DND-41 (cell line): Measurements from ENCODE around the gene FBXL3.

Source experiments
- ATAC-seq: fragments of 200-7000 bp; cut with Tn5 transposase; 3 replicates; pipeline ENCODE4 v1.9.1; 2021; ENCODE audit warnings: low read depth; ENCODE audit not compliant: insufficient read depth
- DNase-seq: peaks from one replicate; pipeline ENCODE4 v3.0.0-alpha.2; 2020
- H2AFZ ChIP-seq: 2 replicates; pipeline ENCODE4 v1.6.0; 2012; ENCODE audit warnings: low read depth, low read length
- H3K27ac ChIP-seq: 2 replicates; pipeline ENCODE4 v1.5.1; 2012; ENCODE audit warnings: low read length, inconsistent platforms
- H3K27me3 ChIP-seq: fragments of 200-600 bp; sonication (generic); 2 replicates; pipeline ENCODE4 v1.6.0; 2012; ENCODE audit warnings: low read length, mild to moderate bottlenecking, inconsistent platforms; ENCODE audit not compliant: insufficient read depth, poor library complexity
- H3K36me3 ChIP-seq: 2 replicates; pipeline ENCODE4 v1.5.1; 2012; ENCODE audit warnings: low read length, inconsistent platforms; ENCODE audit not compliant: insufficient read depth
- H3K4me1 ChIP-seq: 2 replicates; pipeline ENCODE4 v1.5.1; 2012; ENCODE audit warnings: mild to moderate bottlenecking, low read length; ENCODE audit not compliant: insufficient read depth
- H3K4me2 ChIP-seq: 2 replicates; pipeline ENCODE4 v1.6.0; 2012; ENCODE audit warnings: mild to moderate bottlenecking, moderate library complexity, low read length, inconsistent platforms; ENCODE audit not compliant: insufficient read depth
- H3K4me3 ChIP-seq, 2 experiments: fragments of 200-600 bp in 1 of 2; shearing (Covaris generic) in 1 of 2; 2 replicates each; pipeline ENCODE4 v1.5.1; 2012 to 2016; ENCODE audit warnings: inconsistent platforms in 2 of 2, low read length in 2 of 2, mild to moderate bottlenecking in 2 of 2, low read depth in 1 of 2, moderate library complexity in 1 of 2
- H3K79me2 ChIP-seq: 2 replicates; pipeline ENCODE4 v1.6.0; 2012; ENCODE audit warnings: low read length, inconsistent platforms; ENCODE audit not compliant: insufficient read depth
- H3K9ac ChIP-seq: 2 replicates; pipeline ENCODE4 v1.6.0; 2012; ENCODE audit warnings: low read depth, mild to moderate bottlenecking, inconsistent platforms, low read length, moderate library complexity
- H3K9me3 ChIP-seq: 2 replicates; pipeline ENCODE4 v1.5.1; 2012; ENCODE audit warnings: low read length, moderate library complexity, mild to moderate bottlenecking, inconsistent platforms; ENCODE audit not compliant: insufficient read depth, severe bottlenecking
- H4K20me1 ChIP-seq: 2 replicates; pipeline ENCODE4 v1.6.0; 2012; ENCODE audit warnings: low read length; ENCODE audit not compliant: insufficient read depth
- EZH2 ChIP-seq: IDR thresholded peaks from 3 replicates; pipeline ENCODE4 v1.6.1; 2012; ENCODE audit warnings: borderline replicate concordance, low read depth, mild to moderate bottlenecking, moderate library complexity, low read length, inconsistent platforms; ENCODE audit not compliant: severe bottlenecking
- TF ChIP-seq, protein P1 (sequence below): IDR thresholded peaks from 2 replicates; pipeline ENCODE4 v1.5.1; 2012; ENCODE audit warnings: borderline replicate concordance, low read length, moderate library complexity, mild to moderate bottlenecking; ENCODE audit not compliant: poor library complexity, severe bottlenecking; ENCODE audit errors: extremely low read depth

The FBXL3 gene

DNA sequence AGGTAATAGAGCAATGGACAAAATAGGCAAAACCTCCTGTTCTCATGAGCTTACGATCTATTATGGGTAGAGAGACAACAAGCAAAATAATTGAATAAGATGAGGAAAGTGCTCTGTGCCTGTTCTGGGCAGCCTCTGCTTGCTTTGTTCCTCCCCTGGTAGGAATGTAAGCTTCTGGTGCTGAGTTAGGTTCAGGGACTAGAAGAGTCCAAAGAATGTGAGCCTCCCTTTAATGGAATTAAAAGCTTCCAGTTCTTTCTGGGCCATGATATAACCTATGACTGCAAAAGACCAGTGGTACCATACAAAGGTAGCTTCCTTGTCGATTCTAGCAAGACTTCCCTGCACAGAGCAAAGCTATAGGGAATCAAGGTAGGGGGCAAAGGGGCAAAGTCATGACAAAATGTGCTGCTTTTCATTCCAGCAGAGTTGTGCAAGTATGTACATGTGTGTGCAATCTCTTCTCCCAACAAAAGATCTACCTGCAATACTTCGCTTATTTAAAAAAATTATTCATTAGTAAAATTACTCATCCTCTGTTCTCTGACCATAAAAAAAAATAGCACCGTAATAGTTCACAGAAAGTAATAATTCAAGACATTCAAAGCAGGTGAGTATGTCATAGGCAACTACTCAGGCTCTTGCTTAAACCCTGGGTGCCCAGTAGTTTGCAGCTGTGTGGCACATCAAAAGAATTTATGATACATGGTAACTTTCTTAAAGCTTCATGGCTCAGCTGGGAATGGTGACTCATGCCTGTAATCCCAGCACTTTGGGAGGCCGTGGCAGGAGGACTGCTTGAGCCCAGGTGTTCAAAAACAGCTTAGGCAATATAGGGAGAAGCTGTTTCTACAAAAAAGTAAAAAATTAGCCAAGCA lies 57.2 kb downstream of the FBXL3 start:
- Histone ChIP-seq H4K20me1 (no peaks in the 10 kb centered on the region), H2AFZ (no peak overlapping the region), H3K27ac (no peak overlapping the region), H3K36me3 (no peaks in the 10 kb centered on the region), H3K4me2 (no peak overlapping the region), H3K79me2 (no peaks in the 10 kb centered on the region), H3K4me3 (no peak overlapping the region), H3K9me3 (no peaks in the 10 kb centered on the region), H3K9ac (no peak overlapping the region), H3K27me3 (peaks cover 4% of the 10 kb centered on the region), H3K4me1 (no peaks in the 10 kb centered on the region)
- no peak for DNase-seq
- no peak for TF ChIP-seq EZH2
- TF ChIP-seq, protein P1, sequence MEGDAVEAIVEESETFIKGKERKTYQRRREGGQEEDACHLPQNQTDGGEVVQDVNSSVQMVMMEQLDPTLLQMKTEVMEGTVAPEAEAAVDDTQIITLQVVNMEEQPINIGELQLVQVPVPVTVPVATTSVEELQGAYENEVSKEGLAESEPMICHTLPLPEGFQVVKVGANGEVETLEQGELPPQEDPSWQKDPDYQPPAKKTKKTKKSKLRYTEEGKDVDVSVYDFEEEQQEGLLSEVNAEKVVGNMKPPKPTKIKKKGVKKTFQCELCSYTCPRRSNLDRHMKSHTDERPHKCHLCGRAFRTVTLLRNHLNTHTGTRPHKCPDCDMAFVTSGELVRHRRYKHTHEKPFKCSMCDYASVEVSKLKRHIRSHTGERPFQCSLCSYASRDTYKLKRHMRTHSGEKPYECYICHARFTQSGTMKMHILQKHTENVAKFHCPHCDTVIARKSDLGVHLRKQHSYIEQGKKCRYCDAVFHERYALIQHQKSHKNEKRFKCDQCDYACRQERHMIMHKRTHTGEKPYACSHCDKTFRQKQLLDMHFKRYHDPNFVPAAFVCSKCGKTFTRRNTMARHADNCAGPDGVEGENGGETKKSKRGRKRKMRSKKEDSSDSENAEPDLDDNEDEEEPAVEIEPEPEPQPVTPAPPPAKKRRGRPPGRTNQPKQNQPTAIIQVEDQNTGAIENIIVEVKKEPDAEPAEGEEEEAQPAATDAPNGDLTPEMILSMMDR: no peak
- ATAC-seq: no peak

DNA sequence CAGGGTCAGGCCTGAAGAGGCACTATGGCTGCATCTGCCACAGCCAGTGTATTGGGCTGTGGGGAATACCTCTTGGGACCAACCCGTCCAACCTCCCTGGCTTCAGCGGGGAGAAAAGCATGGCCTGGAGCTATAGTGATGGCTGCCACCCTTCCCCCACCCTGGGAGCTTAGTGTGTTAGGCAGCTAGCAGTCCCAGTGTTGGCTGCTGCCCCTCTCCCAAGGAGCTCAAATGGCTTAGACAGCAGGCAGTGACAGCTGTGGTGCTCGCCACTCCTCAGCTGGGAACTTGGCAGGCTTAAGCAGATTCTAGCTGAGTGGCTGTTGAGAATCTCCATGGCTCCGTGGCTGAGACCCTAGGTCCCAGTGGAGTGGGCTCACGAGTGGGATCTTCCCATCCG lies 58.9 kb downstream of the FBXL3 start:
- ATAC-seq: no peak
- no peaks in the 10 kb centered on the region for H3K4me1 ChIP-seq
- no peaks in the 10 kb centered on the region for H4K20me1 ChIP-seq
- H3K4me2 ChIP-seq: no peak overlapping the region
- TF ChIP-seq, protein P1: no peak
- no peak for TF ChIP-seq EZH2
- no peaks in the 10 kb centered on the region for H3K79me2 ChIP-seq
- no peak overlapping the region for H3K4me3 ChIP-seq
- no peak overlapping the region for H3K27ac ChIP-seq
- peaks cover 4% of the 10 kb centered on the region for H3K27me3 ChIP-seq
- no peak overlapping the region for H3K9ac ChIP-seq
- no peak for DNase-seq
- H2AFZ ChIP-seq: no peak overlapping the region
- no peaks in the 10 kb centered on the region for H3K36me3 ChIP-seq
- no peaks in the 10 kb centered on the region for H3K9me3 ChIP-seq

DNA sequence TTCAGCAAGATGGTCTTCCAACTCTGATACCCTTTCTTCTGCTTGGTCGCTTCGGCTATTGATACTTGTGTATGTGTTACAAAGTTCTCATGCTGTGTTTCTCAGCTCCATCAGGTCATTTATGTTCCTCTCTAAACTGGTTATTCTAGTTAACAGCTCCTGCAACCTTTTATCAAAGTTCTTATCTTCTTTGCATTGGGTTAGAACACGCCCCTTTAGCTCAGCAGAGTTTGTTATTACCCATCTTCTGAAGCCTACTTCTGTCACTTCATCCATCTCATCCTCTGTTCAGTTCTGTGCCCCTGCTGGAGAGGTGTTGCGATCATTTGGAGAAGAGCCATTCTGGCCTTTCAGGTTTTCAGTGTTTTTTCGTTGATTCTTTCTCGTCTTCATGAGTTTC lies 59.9 kb downstream of the FBXL3 start:
- Histone ChIP-seq H3K4me2 (no peak overlapping the region), H3K27ac (no peak overlapping the region), H3K27me3 (peaks cover 4% of the 10 kb centered on the region), H3K4me1 (no peaks in the 10 kb centered on the region), H3K9ac (no peak overlapping the region), H3K36me3 (no peaks in the 10 kb centered on the region), H4K20me1 (no peaks in the 10 kb centered on the region), H3K9me3 (no peaks in the 10 kb centered on the region), H3K4me3 (no peak overlapping the region), H3K79me2 (no peaks in the 10 kb centered on the region), H2AFZ (no peak overlapping the region)
- TF ChIP-seq EZH2: no peak
- TF ChIP-seq, protein P1: no peak
- DNase-seq (no peak), ATAC-seq (no peak)
